Glomerular visceral epithelial cell (primary cell): ENCODE data around the gene LCE3B.
A peak's percentile ranks its signal among the peaks of the same experiment; 100 is the strongest.
"Not testable (repeated sequence)": the region's sequence is repeated elsewhere in the genome, so short reads cannot be mapped to it uniquely, and the experiment has no call there.

Source experiments
- DNase-seq: peaks from one replicate; pipeline ENCODE4 v3.0.0-alpha.2; 2016; ENCODE audit errors: extremely low spot score

The LCE3B gene

GRCh38 chr1:152613511-152613910 is at the start of gene LCE3B:
Gene LCE3B (plus strand): TSS chr1:152613811. CDS start chr1:152613811, 0 bp downstream.
- DNase-seq = no peak

GRCh38 chr1:152565115-152565514 is 48.5 kb upstream of the LCE3B start:
- DNase-seq = no peak

GRCh38 chr1:152565535-152566215 is 47.9 kb upstream of the LCE3B start:
- no peak for DNase-seq

GRCh38 chr1:152566681-152567080 is 46.9 kb upstream of the LCE3B start, which contains the start of gene LCE3E:
Gene LCE3E (minus strand): TSS chr1:152566780. CDS start chr1:152566208, 572 bp downstream.
- no peak for DNase-seq

GRCh38 chr1:152577168-152577567 is 36.4 kb upstream of the LCE3B start:
- DNase-seq = no peak

- not testable (repeated sequence) for DNase-seq
These were observed 34.1 kb upstream of the LCE3B start for GRCh38 chr1:152579526-152579925.

- DNase-seq = no peak
These were observed 33.2 kb upstream of the LCE3B start, which contains the start of gene LCE3D for GRCh38 chr1:152580433-152580832. Gene LCE3D (minus strand): TSS chr1:152580516. CDS start chr1:152579936, 580 bp downstream.

- no peak for DNase-seq
These were observed 31.0 kb upstream of the LCE3B start for GRCh38 chr1:152582647-152583046.

GRCh38 chr1:152585586-152585985 is 28.0 kb upstream of the LCE3B start:
- DNase-seq = no peak

GRCh38 chr1:152596986-152597385 is 16.6 kb upstream of the LCE3B start:
- DNase-seq = no peak

GRCh38 chr1:152599934-152600333 is 13.7 kb upstream of the LCE3B start, which contains the start of gene LCE3C:
Gene LCE3C (plus strand): TSS chr1:152600234. CDS start chr1:152600732, 498 bp downstream.
- no peak for DNase-seq

- DNase-seq = peak; percentile 0
These were observed 8.4 kb downstream of the LCE3B start for GRCh38 chr1:152621993-152622392.

GRCh38 chr1:152622803-152623202 is 9.2 kb downstream of the LCE3B start, which contains the start of gene LCE3A:
Gene LCE3A (minus strand): TSS chr1:152623103. CDS start chr1:152623103, 0 bp downstream.
- DNase-seq = peak; percentile 0

GRCh38 chr1:152623203-152623844 is 9.7 kb downstream of the LCE3B start:
- peak; percentile 0 for DNase-seq

- DNase-seq = no peak
These were observed 13.1 kb downstream of the LCE3B start for GRCh38 chr1:152626744-152627143.

GRCh38 chr1:152630596-152630995 is 17.0 kb downstream of the LCE3B start:
- DNase-seq = no peak

GRCh38 chr1:152640351-152640750 is 26.7 kb downstream of the LCE3B start:
- DNase-seq = no peak

- no peak for DNase-seq
These were observed 30.3 kb downstream of the LCE3B start for GRCh38 chr1:152643945-152644344.

- no peak for DNase-seq
These were observed 31.5 kb downstream of the LCE3B start for GRCh38 chr1:152645146-152645545.

- no peak for DNase-seq
These were observed 33.0 kb downstream of the LCE3B start for GRCh38 chr1:152646656-152647055.

GRCh38 chr1:152654110-152654509 is 40.5 kb downstream of the LCE3B start:
- peak; percentile 47 for DNase-seq

GRCh38 chr1:152656459-152656858 is 42.8 kb downstream of the LCE3B start:
- DNase-seq = no peak

GRCh38 chr1:152657677-152658076 is 44.1 kb downstream of the LCE3B start:
- no peak for DNase-seq
